Measurements from ENCODE around the gene RFX8.
A peak's percentile ranks its signal among the peaks of the same experiment; 100 is the strongest.

RFX8 gene

DNA sequence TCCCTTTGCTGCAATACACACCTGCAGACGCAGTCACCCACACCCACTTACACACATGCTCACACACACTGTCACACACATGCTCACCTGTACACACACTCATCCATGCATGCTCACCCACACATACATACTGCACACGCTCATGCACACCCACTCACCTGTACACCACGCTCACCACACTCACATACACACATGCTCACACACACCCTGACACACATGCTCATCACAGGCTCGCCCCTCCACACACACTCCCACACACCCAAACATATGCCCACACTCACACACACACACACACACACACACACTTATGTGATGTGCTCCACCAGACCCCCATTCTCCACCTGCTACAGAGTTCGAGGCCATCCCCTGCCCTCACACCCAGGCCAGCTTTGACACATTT is 64.8 kb downstream of the RFX8 start:
- DNase-seq = no peak

DNA sequence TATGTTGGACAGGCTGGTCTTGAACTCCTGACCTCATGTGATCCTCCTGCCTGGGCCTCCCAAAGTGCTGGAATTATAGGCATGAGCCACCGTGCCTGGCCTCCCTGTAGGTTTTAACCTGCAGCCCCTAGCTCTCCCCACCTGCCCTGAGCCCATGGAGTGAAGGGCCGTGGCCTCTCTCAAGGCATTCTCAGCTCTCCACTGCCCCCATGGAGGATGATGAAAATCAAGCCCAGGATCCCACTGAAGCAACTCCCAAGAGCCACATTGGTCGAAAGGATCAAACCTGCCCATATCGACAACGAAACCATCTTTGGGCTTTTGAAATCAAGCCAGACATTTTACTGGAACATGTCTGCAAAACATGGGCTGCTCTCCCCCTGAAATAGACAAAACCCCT is 65.2 kb downstream of the RFX8 start:
- DNase-seq = no peak

- DNase-seq = no peak
These were observed 66.0 kb downstream of the RFX8 start for GRCh38 chr2:101408925-101409324.

GRCh38 chr2:101405351-101405899 is 69.5 kb downstream of the RFX8 start:
- no peak for DNase-seq

DNA sequence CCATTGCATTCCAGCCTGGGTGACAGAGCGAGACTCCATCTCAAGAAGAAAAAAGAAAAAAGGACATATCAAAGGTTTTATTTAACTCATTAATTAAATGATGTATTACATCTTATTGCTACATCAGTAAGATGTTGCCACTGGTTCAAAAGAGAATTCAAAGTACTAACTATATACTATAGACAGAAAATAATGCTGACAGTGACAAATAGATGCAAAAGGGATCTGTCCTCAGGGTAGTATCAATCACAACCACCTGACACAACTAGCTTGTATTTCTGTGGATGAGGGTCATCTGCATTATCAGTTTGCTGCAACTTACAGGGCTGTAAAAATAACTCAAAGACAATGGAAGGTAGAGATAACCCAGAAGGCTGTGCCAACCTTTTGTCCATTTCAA is 71.2 kb downstream of the RFX8 start:
- DNase-seq = no peak

GRCh38 chr2:101402630-101403029 is 72.3 kb downstream of the RFX8 start:
- DNase-seq = no peak

GRCh38 chr2:101401906-101402305 is 73.0 kb downstream of the RFX8 start:
- no peak for DNase-seq

GRCh38 chr2:101401326-101401665 is 73.6 kb downstream of the RFX8 start:
- DNase-seq = no peak

- no peak for DNase-seq
These were observed 74.2 kb downstream of the RFX8 start for GRCh38 chr2:101400506-101401325.

DNA sequence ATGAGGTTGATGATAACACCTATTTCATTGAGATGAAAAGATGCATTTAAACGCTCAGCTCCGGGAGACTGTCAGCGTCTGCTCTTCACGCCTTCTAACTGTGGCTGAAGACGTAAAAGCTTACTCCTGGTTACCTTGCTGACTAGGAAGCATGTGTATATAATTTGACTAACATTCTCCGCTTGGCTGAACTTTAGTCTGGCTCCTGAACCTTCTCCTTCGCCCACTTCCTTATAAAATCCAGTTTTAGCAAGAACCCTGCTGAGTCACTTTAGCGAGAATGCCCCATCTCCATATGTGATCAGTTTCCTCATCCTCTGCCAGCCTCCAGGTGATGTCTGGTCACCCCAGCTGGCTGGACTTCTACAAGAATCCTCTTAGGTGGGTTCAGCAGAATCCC is 74.9 kb downstream of the RFX8 start:
- no peak for DNase-seq

DNA sequence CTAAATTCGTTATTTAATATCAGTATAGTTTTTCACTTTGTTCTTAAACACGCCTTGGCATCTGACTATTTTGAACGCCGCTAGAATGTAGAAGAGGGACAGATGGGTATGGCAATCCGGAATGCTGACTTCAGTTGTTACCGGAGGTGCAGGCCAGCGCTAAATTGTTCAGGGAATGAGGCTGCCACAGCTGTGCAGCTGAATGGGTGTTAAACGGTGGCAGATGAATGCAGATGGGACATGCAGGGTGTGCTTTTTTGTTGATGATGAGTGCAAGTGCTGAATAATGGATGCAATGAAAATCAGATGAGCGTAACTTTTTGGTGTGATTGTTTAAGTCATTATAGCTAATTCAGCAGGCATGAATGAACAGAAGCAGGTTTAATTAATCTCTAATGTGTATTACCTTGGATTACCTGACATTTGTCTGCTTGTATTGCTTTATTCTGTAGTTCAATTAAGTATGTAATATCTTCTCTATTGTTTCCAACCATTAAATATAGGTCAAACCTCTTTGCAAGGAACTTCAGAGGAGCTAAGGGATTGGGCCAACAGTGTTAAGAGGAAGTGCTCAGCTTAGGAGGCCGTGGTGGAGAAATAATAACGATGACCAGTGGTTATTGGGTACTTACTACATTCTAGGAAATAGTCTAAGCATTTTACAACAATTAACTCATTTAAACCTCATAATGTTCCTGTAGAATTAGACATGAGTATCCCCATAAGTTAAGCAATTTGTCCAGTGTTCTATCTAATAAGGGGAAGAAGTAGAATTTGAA is 75.7 kb downstream of the RFX8 start:
- no peak for DNase-seq

GRCh38 chr2:101398116-101398821 is 76.6 kb downstream of the RFX8 start:
- DNase-seq = no peak

- DNase-seq = no peak
These were observed 78.6 kb downstream of the RFX8 start for GRCh38 chr2:101396316-101396717.

- DNase-seq = no peak
These were observed 79.2 kb downstream of the RFX8 start for GRCh38 chr2:101395545-101396315.

DNA sequence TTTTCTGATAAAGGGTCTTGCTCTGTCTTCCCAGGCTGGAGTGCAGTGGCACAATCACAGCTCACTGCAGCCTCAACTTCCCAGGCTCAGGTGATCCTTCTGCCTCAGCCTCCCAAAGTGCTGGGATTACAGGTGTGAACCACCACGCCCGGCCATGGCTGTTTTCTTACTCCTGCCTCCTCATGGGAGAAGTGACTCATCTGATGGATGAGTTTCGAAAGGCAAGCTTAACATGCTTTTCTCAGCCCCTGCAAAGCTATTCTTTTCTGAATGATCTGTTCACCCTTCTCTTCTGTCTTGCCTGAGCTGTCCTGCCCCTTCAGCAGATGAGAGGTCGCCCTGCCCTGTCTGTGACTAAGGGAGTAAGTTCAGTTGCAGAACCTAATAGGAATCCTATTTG is 86.7 kb downstream of the RFX8 start:
- DNase-seq = no peak

GRCh38 chr2:101387151-101387834 is 87.6 kb downstream of the RFX8 start, which contains the start of gene CREG2:
Gene CREG2 (minus strand): TSS chr2:101387503. CDS start chr2:101387457, 46 bp downstream.
- DNase-seq = peak in 48 of 51 donors; percentile 9 to 84 (median 48)

DNA sequence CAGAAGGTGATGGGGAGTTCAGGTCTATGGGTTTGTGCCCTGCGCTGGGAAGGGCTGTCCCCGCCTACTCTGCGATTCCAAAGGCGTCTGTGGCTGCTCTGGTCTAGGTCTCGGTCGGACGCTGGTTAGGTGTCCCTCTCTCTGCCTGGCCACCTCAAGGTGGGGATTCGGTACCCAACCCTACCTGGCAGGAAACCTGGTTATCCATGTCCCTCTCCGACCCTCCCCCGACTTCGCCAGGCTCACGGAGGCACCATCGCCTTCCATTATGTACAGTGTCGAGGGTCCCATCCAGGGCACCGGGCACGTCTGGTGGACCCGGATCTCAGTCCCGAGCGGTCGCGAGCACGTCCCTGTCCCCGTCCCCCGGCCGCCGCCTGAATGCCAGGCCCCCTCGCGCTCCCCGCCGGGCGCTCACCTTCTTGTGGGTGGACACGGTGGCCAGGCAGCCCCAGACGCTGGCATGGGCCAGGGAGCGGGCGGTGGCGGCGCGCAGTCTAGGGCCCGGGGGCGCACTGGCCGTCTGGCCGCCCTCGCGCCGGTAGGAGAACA is 88.2 kb downstream of the RFX8 start:
- peak in 15 of 51 donors; percentile 27 to 76 (median 33) for DNase-seq

DNA sequence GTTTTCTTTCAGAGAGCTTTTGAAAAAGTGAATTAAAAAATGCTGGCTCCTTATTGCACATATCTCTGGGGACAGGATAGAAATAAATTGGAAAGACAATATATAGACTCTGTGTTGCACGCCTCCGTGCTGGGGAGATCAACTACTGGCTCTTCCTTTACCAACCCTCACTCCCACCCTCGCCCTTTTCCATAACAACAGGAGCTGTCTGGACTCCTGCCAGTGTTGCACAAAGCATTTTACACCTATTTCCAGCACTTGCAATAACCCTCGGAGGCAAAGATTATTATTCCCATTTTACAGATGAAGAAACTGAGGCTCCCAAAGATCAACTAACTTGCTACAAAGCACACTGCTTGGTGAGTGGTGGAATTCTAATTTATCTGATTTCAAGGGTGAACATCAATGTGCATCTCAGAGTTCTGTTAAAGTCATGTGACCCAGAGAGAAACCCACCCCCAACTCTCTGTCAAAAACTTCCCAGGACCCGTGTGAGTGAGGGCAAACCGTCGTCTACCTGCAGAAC is 91.8 kb downstream of the RFX8 start:
- DNase-seq = no peak

- DNase-seq = no peak
These were observed 92.5 kb downstream of the RFX8 start for GRCh38 chr2:101382442-101382841.

DNA sequence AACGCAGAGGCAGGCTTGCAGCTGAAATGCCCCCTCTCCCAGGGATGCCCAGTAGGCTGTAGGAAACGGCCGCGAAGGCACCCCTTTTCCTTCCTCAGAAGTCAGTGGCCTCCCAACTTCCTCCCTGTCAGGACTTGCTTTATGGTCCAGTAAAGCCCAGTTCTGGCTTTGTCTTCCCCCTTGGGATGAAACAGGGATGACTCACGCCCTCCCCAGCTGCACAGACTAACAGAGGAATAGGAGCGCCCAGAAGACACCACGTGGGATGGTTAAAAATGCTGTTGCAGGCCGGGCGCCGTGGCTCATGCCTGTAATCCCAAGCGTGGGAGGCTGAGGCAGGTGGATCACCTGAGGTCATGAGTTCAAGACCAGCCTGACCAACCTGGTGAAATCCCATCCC is 94.5 kb downstream of the RFX8 start:
- DNase-seq = no peak
